ENCODE results near the gene COL13A1. TPM values are rescaled to one million over a fixed set of nuclear protein-coding genes. Genes with fewer than 3 reads are reported as not detected.

The COL13A1 gene
- total and polyA plus RNA-seq, 2 of the 8 experiments (the other 6 are each of a cell fraction or from before 2014, with no cell fraction given): 2.6 to 5.2 TPM

- H3K4me1 ChIP-seq (replicated peaks in 1 of 4; ENCODE audit: control insufficient read depth in 3 of 4, insufficient read depth in 4 of 4, low read length in 3 of 4): no peaks in the 10 kb centered on the region
These were observed 186.4 kb downstream of the COL13A1 start for GRCh38 chr10:69988094-69988493.

More at GRCh38 chr10:69988094-69988493, 186.4 kb downstream of the COL13A1 start:
- Histone ChIP-seq H4K20me1 (replicated peaks in 1 of 2; ENCODE audit: control insufficient read depth in 1 of 2, insufficient read depth in 2 of 2, low read length in 2 of 2) (no peaks in the 10 kb centered on the region), H2BK15ac (ENCODE audit: low read length) (no peak overlapping the region), H3K4me2 (ENCODE audit: insufficient read depth in 1 of 2, low read depth in 2 of 2, low read length in 2 of 2) (no peak overlapping the region), H4K8ac (ENCODE audit: extremely low read depth, insufficient read depth, low read length) (no peak overlapping the region), H3K4me3 (ENCODE audit: extremely low read depth in 1 of 4, insufficient read depth in 2 of 4, low read depth in 3 of 4, low read length in 4 of 4) (no peak overlapping the region), H3K9me3 (ENCODE audit: insufficient read depth in 2 of 2, low read depth in 1 of 2, low read length in 1 of 2) (no peaks in the 10 kb centered on the region), H3K27ac (ENCODE audit: low read depth, low read length) (no peak overlapping the region), H3K23me2 (ENCODE audit: low read depth, low read length) (no peaks in the 10 kb centered on the region), H3K18ac (ENCODE audit: extremely low read depth, low read length) (no peak overlapping the region), H3K14ac (ENCODE audit: insufficient read length) (no peak overlapping the region), H2AFZ (ENCODE audit: low read length) (no peak overlapping the region), H3K36me3 (ENCODE audit: control insufficient read depth in 2 of 4, insufficient read depth in 4 of 4, low read length in 3 of 4) (no peaks in the 10 kb centered on the region), H4K5ac (ENCODE audit: insufficient read length, low read depth, low read length) (no peak overlapping the region), H2BK12ac (ENCODE audit: low read depth, low read length) (no peak overlapping the region), H3K56ac (replicated peaks; ENCODE audit: insufficient read length, low read depth, low read length) (no peak overlapping the region), H3K23ac (ENCODE audit: insufficient read length) (no peak overlapping the region), H3K27me3 (replicated peaks in 1 of 4; ENCODE audit: control insufficient read depth in 3 of 4, extremely low read depth in 1 of 4, insufficient read depth in 3 of 4, low read length in 3 of 4) (peaks cover 0 to 2% (median 0%) of the 10 kb centered on the region in 4 experiments; a peak in 1 of 7 replicates), H4K91ac (replicated peaks; ENCODE audit: insufficient read length, low read length) (no peak overlapping the region), H3K9ac (replicated peaks in 1 of 4; ENCODE audit: extremely low read depth in 1 of 4, low read depth in 3 of 4, low read length in 3 of 4) (no peak overlapping the region), H2BK20ac (ENCODE audit: low read length) (no peak overlapping the region), H2BK120ac (replicated peaks; ENCODE audit: low read depth, low read length) (no peak overlapping the region), H2AK5ac (ENCODE audit: low read depth, low read length) (no peak overlapping the region), H3K4ac (replicated peaks; ENCODE audit: insufficient read length, low read depth, low read length) (no peak overlapping the region), H3K79me1 (ENCODE audit: low read depth, low read length) (no peaks in the 10 kb centered on the region), H2BK5ac (ENCODE audit: low read depth, low read length) (no peak overlapping the region), H3K79me2 (ENCODE audit: control insufficient read depth in 1 of 2, insufficient read depth in 2 of 2, low read length in 2 of 2) (no peaks in the 10 kb centered on the region)
- FAIRE-seq: no peak
- ChIA-PET CTCF (ENCODE audit: partially characterized antibody) (interaction anchor here (0.8 to 1.0 kb wide), 2 partner anchors 30 to 64 kb away, joined by 3 read pairs; partner anchors contain the start of gene MACROH2A2), POLR2A (ENCODE audit: partially characterized antibody) (no interaction called here)
- WGBS, 2 experiments (ENCODE audit: extremely low coverage in 1 of 2, insufficient coverage in 1 of 2, insufficient read length in 1 of 2, insufficient replicate concordance in 2 of 2, low coverage in 1 of 2, low lambda C conversion rate in 2 of 2, missing lambda C conversion rate in 1 of 2): 82% methylated on average over 2 of the region's 2 CpGs; no CpG with 5 or more reads in 1 of the 2 experiments
- DNase-seq (ENCODE audit: low read depth in 1 of 2, low spot score in 2 of 2): no peak
- TF ChIP-seq PHF8 (conservative IDR thresholded peaks at IDR 0.05; ENCODE audit: low read depth, low read length) (no peak), HDAC6 (IDR thresholded peaks at IDR 0.05; ENCODE audit: low read depth, low read length) (no peak), SP4 (IDR thresholded peaks at IDR 0.05; ENCODE audit: low read length) (no peak), POU5F1 (IDR thresholded peaks at IDR 0.05; ENCODE audit: low read depth, low read length) (no peak), ZNF274 (IDR thresholded peaks at IDR 0.05; ENCODE audit: borderline replicate concordance, extremely low read depth, low read length) (no peak), ASH2L (IDR thresholded peaks at IDR 0.05; ENCODE audit: low read length) (no peak), EZH2 (IDR thresholded peaks at IDR 0.05; ENCODE audit: low read depth, low read length, severe bottlenecking) (no peak), TCF12 (IDR thresholded peaks at IDR 0.05; ENCODE audit: low read depth, low read length) (no peak)

All from H1 (cell line).